Kidney (tissue), 14 donors: ENCODE results near the gene HYDIN. TPM values are rescaled to one million over a fixed set of nuclear protein-coding genes. Genes with fewer than 3 reads are reported as not detected.
A peak's percentile ranks its signal among the peaks of the same experiment; 100 is the strongest.

Experiments used
- DNase-seq, 5 donors: peaks; one replicate each; pipeline ENCODE4 v3.0.0-alpha.2; 2013 to 2020
- FAIRE-seq: peaks from 2 replicates; lab custom pipeline; 2012; peaks lifted over from hg19 to GRCh38; lab: Jason Lieb, UNC
- H3K27ac ChIP-seq, 2 donors: one replicate each; pipeline ENCODE4 v1.7.0; 2013; ENCODE audit warnings: low read depth in 2 of 2, low read length in 2 of 2, inconsistent platforms in 1 of 2
- H3K27me3 ChIP-seq: one replicate; pipeline ENCODE4 v1.7.1; 2013; ENCODE audit warnings: low read length, inconsistent platforms; ENCODE audit not compliant: control insufficient read depth, insufficient read depth
- H3K36me3 ChIP-seq, 3 donors: one replicate each; pipeline versions ENCODE4 v1.7.0 to v1.7.1; 2013; ENCODE audit warnings: low read length in 3 of 3, control low read depth in 1 of 3, inconsistent platforms in 1 of 3; ENCODE audit not compliant: insufficient read depth in 3 of 3, control insufficient read depth in 2 of 3
- H3K4me1 ChIP-seq, 3 donors: one replicate each; pipeline versions ENCODE4 v1.7.0 to v1.7.1; 2013; ENCODE audit warnings: low read length in 3 of 3, inconsistent platforms in 1 of 3, low read depth in 1 of 3; ENCODE audit not compliant: control insufficient read depth in 2 of 3, insufficient read depth in 2 of 3
- H3K4me3 ChIP-seq, 3 donors: one replicate each; pipeline versions ENCODE4 v1.7.0 to v1.8.1; 2013; ENCODE audit warnings: low read length in 3 of 3, control low read depth in 1 of 3, inconsistent platforms in 1 of 3
- H3K9ac ChIP-seq, 3 donors: one replicate each; pipeline versions ENCODE4 v1.7.0 to v1.7.1; 2013; ENCODE audit warnings: low read length in 3 of 3, control low read depth in 1 of 3, inconsistent platforms in 1 of 3
- H3K9me3 ChIP-seq, 3 donors: one replicate each; pipeline versions ENCODE4 v1.7.0 to v1.7.1; 2013; ENCODE audit warnings: low read length in 3 of 3, control low read depth in 1 of 3, inconsistent platforms in 1 of 3; ENCODE audit not compliant: control insufficient read depth in 2 of 3, insufficient read depth in 1 of 3
- CTCF ChIP-seq: IDR thresholded peaks from 3 replicates; pipeline ENCODE4 v1.5.1; 2012; ENCODE audit warnings: mild to moderate bottlenecking, moderate library complexity, borderline replicate concordance; ENCODE audit not compliant: insufficient read depth; ENCODE audit errors: extremely low read depth
- intact Hi-C: fragments of 100-400 bp; cut with DNase I; formaldehyde crosslinking; loops from one replicate; pipeline ENCODE4 v1.11.1; 2022
- polyA plus RNA-seq: library from polyadenylated mRNA; stranded (reverse); fragments of 350-450 nt; fragmentation: Illumina TruSeq; extraction: RNeasy Lipid Tissue Mini Kit (QIAGEN cat#74804); gene quantifications from one replicate; pipeline ENCODE4 v1.2.3, GENCODE V29; 2014; ENCODE audit warnings: low read depth, low replicate concordance; ENCODE audit not compliant: insufficient read depth
- total RNA-seq: library from RNA; stranded (reverse); fragmentation: NEBNext Ultra II Directional; extraction: Animal tissue kit (Norgen Biotek cat#: 25700); gene quantifications from one replicate; pipeline ENCODE4 v1.2.1, GENCODE V29; 2021
- donor health status: control.
- donor health status: control.
- donor health status: control.
- donor health status: control.
- donor health status: control.
- donor health status: DM: yes; HTN: yes; CAD: no.
- donor health status: Normal renal cell carcinoma (clear cell type).

The HYDIN gene
- total and polyA plus RNA-seq, 2 donors from 2014 or later: 1.8 to 21.0 TPM

- intact Hi-C loops: no loop called here
- H3K36me3 ChIP-seq: no peaks in the 10 kb centered on the region
- H3K27me3 ChIP-seq: no peaks in the 10 kb centered on the region
- no peak overlapping the region for H3K4me3 ChIP-seq
- FAIRE-seq: no peak
- H3K4me1 ChIP-seq: no peaks in the 10 kb centered on the region
- H3K9me3 ChIP-seq: peaks cover 0 to 13% (median 6%) of the 10 kb centered on the region in 3 donors
- no peak overlapping the region for H3K9ac ChIP-seq
- TF ChIP-seq CTCF: no peak
- H3K27ac ChIP-seq: no peak overlapping the region
- DNase-seq: no peak
Measured at GRCh38 chr16:71225145-71225544, 5.4 kb downstream of the HYDIN start.

GRCh38 chr16:71218306-71218963 lies 12.1 kb downstream of the HYDIN start:
- H3K9ac ChIP-seq: no peak overlapping the region
- H3K27me3 ChIP-seq: no peaks in the 10 kb centered on the region
- no peaks in the 10 kb centered on the region for H3K36me3 ChIP-seq
- no peaks in the 10 kb centered on the region for H3K4me1 ChIP-seq
- DNase-seq (peak in 2 of 5 donors; percentile 14 to 38), FAIRE-seq (no peak)
- no peak for TF ChIP-seq CTCF
- intact Hi-C loops: no loop called here
- no peak overlapping the region for H3K4me3 ChIP-seq
- peaks cover 0 to 2% (median 0%) of the 10 kb centered on the region in 3 donors for H3K9me3 ChIP-seq
- no peak overlapping the region for H3K27ac ChIP-seq

GRCh38 chr16:71217506-71217905 lies 13.0 kb downstream of the HYDIN start:
- peaks cover 0 to 2% (median 0%) of the 10 kb centered on the region in 3 donors for H3K9me3 ChIP-seq
- H3K27ac ChIP-seq: no peak overlapping the region
- DNase-seq (no peak), FAIRE-seq (no peak)
- TF ChIP-seq CTCF: no peak
- H3K36me3 ChIP-seq: no peaks in the 10 kb centered on the region
- no peaks in the 10 kb centered on the region for H3K4me1 ChIP-seq
- no peak overlapping the region for H3K4me3 ChIP-seq
- intact Hi-C loops: no loop called here
- H3K27me3 ChIP-seq: no peaks in the 10 kb centered on the region
- no peak overlapping the region for H3K9ac ChIP-seq
